ENCODE data around the gene MTMR6.

The MTMR6 gene

DNA sequence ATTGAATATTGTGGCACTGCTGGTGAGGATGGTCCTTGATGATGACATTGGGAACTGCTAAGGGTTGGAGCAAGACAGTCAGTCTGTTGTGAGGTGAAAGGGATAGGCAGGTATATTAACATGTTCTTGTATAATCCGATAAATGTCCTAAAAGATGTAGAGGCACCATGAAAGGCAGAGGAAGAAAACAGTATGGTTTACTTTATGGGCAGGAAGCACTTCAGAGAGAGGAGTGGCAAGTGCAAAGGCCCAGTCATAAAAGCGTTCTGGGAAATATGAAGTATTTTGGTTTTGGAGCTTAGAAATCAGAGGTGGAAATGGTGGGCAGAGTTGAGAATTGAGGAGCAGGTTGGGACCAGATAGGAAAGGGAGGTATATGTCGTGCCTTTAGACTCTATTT is 23.6 kb upstream of the MTMR6 start:
- no peak for DNase-seq (ENCODE audit: insufficient read length, low spot score)
- FAIRE-seq, result no peak
- TF ChIP-seq CTCF (IDR thresholded peaks at IDR 0.05; ENCODE audit: insufficient read depth, missing control alignments), result no peak

DNA sequence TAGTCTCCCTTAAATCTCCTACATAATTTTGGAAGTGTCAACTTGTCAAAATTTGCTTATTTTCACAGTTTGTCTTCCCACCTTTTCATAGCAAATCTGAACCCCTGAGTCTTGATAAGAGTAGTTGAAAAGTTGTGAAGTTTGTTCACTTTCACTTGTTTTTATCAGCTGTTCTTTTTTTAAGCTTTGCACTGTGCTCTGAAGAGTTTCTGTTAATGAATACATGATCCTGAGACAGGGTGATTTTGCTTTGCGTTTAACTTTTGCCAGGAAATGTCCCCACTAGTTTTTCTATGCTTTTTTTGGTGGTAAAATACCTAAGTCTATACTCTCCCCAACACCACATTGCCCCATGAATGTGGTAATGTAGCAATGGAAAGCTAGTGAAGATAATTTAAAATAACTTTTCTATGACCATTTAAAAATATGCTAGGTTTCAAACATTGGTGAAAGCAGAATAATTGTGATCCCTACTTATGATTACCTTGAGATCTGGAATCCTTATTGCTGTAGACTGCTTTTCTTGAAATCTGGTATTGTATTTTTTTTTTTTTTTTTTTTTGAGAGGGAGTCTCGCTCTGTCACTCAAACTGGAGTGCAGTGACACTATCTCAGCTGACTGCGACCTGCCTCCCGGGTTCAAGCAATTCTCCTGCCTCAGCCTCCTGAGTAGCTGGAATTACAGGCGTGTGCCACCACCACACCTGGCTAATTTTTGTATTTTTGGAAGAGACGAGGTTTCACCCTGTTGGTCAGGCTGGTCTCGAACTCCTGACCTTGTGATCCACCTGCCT is 19.6 kb upstream of the MTMR6 start:
- FAIRE-seq (no peak), DNase-seq (ENCODE audit: insufficient read length, low spot score) (no peak)
- no peak for TF ChIP-seq CTCF (IDR thresholded peaks at IDR 0.05; ENCODE audit: insufficient read depth, missing control alignments)

DNA sequence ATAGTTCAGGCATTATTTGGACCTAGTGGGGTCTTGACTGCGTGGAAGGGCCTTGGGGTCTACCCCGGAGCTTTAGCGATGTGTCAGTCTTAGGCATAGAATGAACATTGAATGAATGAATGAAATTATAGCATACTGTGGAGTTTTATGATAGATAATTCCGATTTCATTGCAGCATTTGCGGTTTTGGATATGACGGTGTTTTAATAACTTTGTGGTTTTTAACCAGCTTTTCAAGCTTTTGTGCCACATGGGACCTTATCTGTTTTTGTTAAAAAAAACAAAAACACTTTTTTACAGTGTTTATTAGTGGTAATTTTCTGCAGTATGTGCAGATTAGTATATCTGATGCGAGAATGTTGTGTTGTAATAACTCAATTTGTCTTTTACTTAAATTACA is 14.8 kb upstream of the MTMR6 start:
- DNase-seq (ENCODE audit: insufficient read length, low spot score) (no peak), FAIRE-seq (no peak)
- no peak for TF ChIP-seq CTCF (IDR thresholded peaks at IDR 0.05; ENCODE audit: insufficient read depth, missing control alignments)

DNA sequence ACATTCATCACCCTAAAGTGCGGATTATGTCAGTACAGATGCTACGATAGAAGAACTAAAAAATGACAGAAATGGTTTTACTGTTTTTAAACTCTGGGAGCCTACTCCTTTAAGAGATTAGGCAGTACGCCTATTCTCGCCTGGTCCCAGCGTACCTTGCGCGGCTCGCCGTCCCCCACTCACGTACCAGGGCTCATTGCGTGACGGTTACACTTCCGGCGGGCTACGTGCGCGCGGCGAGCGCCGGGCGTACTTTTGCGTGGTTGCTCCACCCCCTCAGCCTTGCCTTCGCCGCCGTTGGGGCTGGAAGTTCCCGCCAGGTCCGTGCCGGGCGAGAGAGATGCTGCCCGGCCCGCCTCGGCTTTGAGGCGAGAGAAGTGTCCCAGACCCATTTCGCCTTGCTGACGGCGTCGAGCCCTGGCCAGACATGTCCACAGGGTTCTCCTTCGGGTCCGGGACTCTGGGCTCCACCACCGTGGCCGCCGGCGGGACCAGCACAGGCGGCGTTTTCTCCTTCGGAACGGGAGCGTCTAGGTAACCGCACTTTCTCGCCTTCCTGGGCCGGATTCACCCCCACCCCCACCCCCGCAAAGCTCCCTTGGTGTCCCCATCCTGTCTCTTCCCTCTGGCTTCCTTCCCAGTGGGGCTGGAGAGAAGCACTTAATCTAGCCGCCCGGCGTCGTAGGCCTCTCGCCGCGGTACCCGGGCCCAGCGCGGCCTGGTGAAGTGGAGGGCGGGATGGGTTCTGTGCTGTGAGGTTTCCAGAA is 14.2 kb upstream of the MTMR6 start, which contains the start of gene NUP58:
Gene NUP58, plus strand, starts transcription at position 279 of the 767 bp plus-strand sequence. Its CDS starts 149 bp downstream, at position 428.
- FAIRE-seq (no peak), DNase-seq (ENCODE audit: insufficient read length, low spot score) (no peak)
- TF ChIP-seq CTCF (IDR thresholded peaks at IDR 0.05; ENCODE audit: insufficient read depth, missing control alignments), result no peak

GRCh38 chr13:25300861-25301346 is 13.6 kb upstream of the MTMR6 start:
- DNase-seq (ENCODE audit: insufficient read length, low spot score) (no peak), FAIRE-seq (peak; percentile 29)
- TF ChIP-seq CTCF (IDR thresholded peaks at IDR 0.05; ENCODE audit: insufficient read depth, missing control alignments), result no peak

DNA sequence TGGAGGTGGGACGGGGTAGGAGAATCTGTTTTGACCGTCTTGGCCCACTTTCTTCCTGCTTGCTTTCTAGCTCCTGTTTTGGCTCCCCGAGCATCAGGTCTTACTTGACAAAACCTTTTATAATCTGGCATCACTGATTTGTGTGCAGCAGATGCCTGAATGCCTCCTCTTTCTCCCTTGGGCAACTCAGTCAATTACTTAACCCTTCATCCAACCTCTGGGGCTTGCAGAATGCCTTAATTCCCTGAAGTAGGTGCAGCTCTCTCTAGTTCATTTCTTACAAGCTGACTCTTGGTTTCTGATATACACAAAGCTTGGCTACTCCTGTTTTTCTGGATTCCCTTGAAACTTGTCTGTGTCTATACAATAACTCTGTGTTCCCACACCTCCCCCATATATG is 8.4 kb upstream of the MTMR6 start:
- DNase-seq (ENCODE audit: insufficient read length, low spot score) (no peak), FAIRE-seq (no peak)
- TF ChIP-seq CTCF (IDR thresholded peaks at IDR 0.05; ENCODE audit: insufficient read depth, missing control alignments), result no peak

Measured in D721Med (cell line).